Neutrophil (primary cell): ENCODE measurements around the gene SPNS2.

Source experiments
- H3K27ac ChIP-seq: fragments of 200-600 bp; sonication (generic); 2 replicates; pipeline ENCODE4 v1.5.1; 2016; ENCODE audit warnings: mild to moderate bottlenecking, moderate library complexity
- H3K27me3 ChIP-seq: fragments of 200-600 bp; sonication (generic); 2 replicates; pipeline ENCODE4 v1.6.0; 2016; ENCODE audit warnings: mild to moderate bottlenecking
- H3K36me3 ChIP-seq: fragments of 200-600 bp; sonication (generic); 2 replicates; pipeline ENCODE4 v1.5.1; 2017
- H3K4me1 ChIP-seq, 2 experiments: fragments of 200-600 bp in 1 of 2; sonication (generic) in 1 of 2; 1 replicate in 1 of 2; 2 replicates in 1 of 2; pipeline versions ENCODE4 v1.5.1 to v1.6.1; 2013 to 2016; ENCODE audit warnings: low read depth in 1 of 2, low read length in 1 of 2, mild to moderate bottlenecking in 1 of 2, moderate library complexity in 1 of 2; ENCODE audit not compliant: control insufficient read depth in 1 of 2, insufficient read depth in 1 of 2
- H3K4me3 ChIP-seq, 2 experiments: fragments of 200-600 bp in 1 of 2; sonication (generic) in 1 of 2; 1 replicate in 1 of 2; 2 replicates in 1 of 2; pipeline ENCODE4 v1.5.1; 2013 to 2016; ENCODE audit warnings: low read depth in 1 of 2, low read length in 1 of 2, mild to moderate bottlenecking in 1 of 2, moderate library complexity in 1 of 2
- H3K9me3 ChIP-seq: fragments of 200-600 bp; sonication (generic); 2 replicates; pipeline ENCODE4 v1.5.1; 2016
- CTCF ChIP-seq: fragments of 200-600 bp; sonication (generic); IDR thresholded peaks from 2 replicates; pipeline ENCODE4 v1.5.1; 2016; ENCODE audit warnings: antibody characterized with exemption

Gene SPNS2

GRCh38 chr17:4548061-4548461 is 49.4 kb downstream of the SPNS2 start:
- Histone ChIP-seq H3K27me3 (no peaks in the 10 kb centered on the region), H3K9me3 (no peaks in the 10 kb centered on the region), H3K27ac (no peak overlapping the region), H3K4me1 (no peaks in the 10 kb centered on the region), H3K4me3 (no peak overlapping the region), H3K36me3 (peaks cover 16% of the 10 kb centered on the region)
- no peak for TF ChIP-seq CTCF

- Histone ChIP-seq H3K27me3 (no peaks in the 10 kb centered on the region), H3K4me1 (no peaks in the 10 kb centered on the region), H3K9me3 (no peaks in the 10 kb centered on the region), H3K27ac (no peak overlapping the region), H3K36me3 (peaks cover 16% of the 10 kb centered on the region), H3K4me3 (no peak overlapping the region)
- TF ChIP-seq CTCF = no peak
Measured at GRCh38 chr17:4548721-4549531, 50.2 kb downstream of the SPNS2 start.

GRCh38 chr17:4549781-4550533 is 51.3 kb downstream of the SPNS2 start:
- Histone ChIP-seq H3K27ac (no peak overlapping the region), H3K36me3 (peaks cover 16% of the 10 kb centered on the region), H3K4me3 (no peak overlapping the region), H3K27me3 (no peaks in the 10 kb centered on the region), H3K4me1 (peaks cover 9% of the 10 kb centered on the region in 2 experiments), H3K9me3 (no peaks in the 10 kb centered on the region)
- no peak for TF ChIP-seq CTCF

- Histone ChIP-seq H3K36me3 (peaks cover 16% of the 10 kb centered on the region), H3K4me1 (peaks cover 12 to 13% of the 10 kb centered on the region in 2 experiments), H3K27ac (no peak overlapping the region), H3K4me3 (no peak overlapping the region), H3K27me3 (no peaks in the 10 kb centered on the region), H3K9me3 (no peaks in the 10 kb centered on the region)
- no peak for TF ChIP-seq CTCF
Measured at GRCh38 chr17:4550534-4551039, 51.9 kb downstream of the SPNS2 start.

GRCh38 chr17:4551141-4551540 is 52.5 kb downstream of the SPNS2 start:
- Histone ChIP-seq H3K36me3 (peaks cover 16% of the 10 kb centered on the region), H3K27me3 (no peaks in the 10 kb centered on the region), H3K9me3 (no peaks in the 10 kb centered on the region), H3K4me3 (no peak overlapping the region), H3K4me1 (peaks cover 17 to 18% of the 10 kb centered on the region in 2 experiments), H3K27ac (no peak overlapping the region)
- no peak for TF ChIP-seq CTCF
